Measurements from ENCODE around the gene EDARADD. TPM values are rescaled to one million over a fixed set of nuclear protein-coding genes. Genes with fewer than 3 reads are reported as not detected.

Gene EDARADD
- total RNA-seq, 1 experiment from 2014 or later, result 0.91 TPM

GRCh38 chr1:236419502-236419901 lies 25.4 kb downstream of the EDARADD start:
- Histone ChIP-seq H3K27ac (ENCODE audit: low read length) (no peak overlapping the region), H3K9me2 (replicated peaks; ENCODE audit: low read length) (no peaks in the 10 kb centered on the region), H3K4me3 (ENCODE audit: low read length) (no peak overlapping the region), H3K79me2 (ENCODE audit: low read length) (no peaks in the 10 kb centered on the region), H3K27me3 (ENCODE audit: low read length) (no peaks in the 10 kb centered on the region), H3K4me1 (ENCODE audit: insufficient read depth, low read length) (no peaks in the 10 kb centered on the region), H4K20me1 (ENCODE audit: low read length) (no peaks in the 10 kb centered on the region), H3K9me3 (ENCODE audit: low read length) (no peaks in the 10 kb centered on the region), H3K36me3 (ENCODE audit: low read depth, low read length) (no peaks in the 10 kb centered on the region), H3K9ac (ENCODE audit: low read length) (no peak overlapping the region), H3F3A (ENCODE audit: low read length, unreplicated experiment) (no peaks in the 10 kb centered on the region), H3K4me2 (ENCODE audit: low read length) (no peak overlapping the region), H2AFZ (ENCODE audit: low read length) (no peak overlapping the region)
- DNase-seq, result no peak
- ChIA-PET CTCF (no interaction called here), POLR2A (ENCODE audit: unreplicated experiment) (no interaction called here)
- intact Hi-C loops (cut with micrococcal nuclease), result no loop called here
- ATAC-seq, result no peak
- BruUV-seq (replicated peaks), result no TSS peak
- no peak for TF ChIP-seq EZH2 (IDR thresholded peaks at IDR 0.05; ENCODE audit: low read length, unreplicated experiment)
- TF ChIP-seq CTCF (conservative IDR thresholded peaks at IDR 0.05; ENCODE audit: low read depth, low read length), result no peak
- no peak for TF ChIP-seq EZH2phosphoT487 (IDR thresholded peaks at IDR 0.05; ENCODE audit: borderline replicate concordance, low read length)

- ATAC-seq, result no peak; the same call in 1 of the 2 replicates
- no peak overlapping the region for H3K4me3 ChIP-seq (ENCODE audit: low read length)
Measured at GRCh38 chr1:236421022-236421421, 26.9 kb downstream of the EDARADD start.

More at GRCh38 chr1:236421022-236421421, 26.9 kb downstream of the EDARADD start:
- no peaks in the 10 kb centered on the region for H3K27me3 ChIP-seq (ENCODE audit: low read length)
- POLR2A ChIA-PET (ENCODE audit: unreplicated experiment), result no interaction called here
- no peaks in the 10 kb centered on the region for H3K4me1 ChIP-seq (ENCODE audit: insufficient read depth, low read length)
- CTCF ChIA-PET, result no interaction called here
- no peaks in the 10 kb centered on the region for H3K36me3 ChIP-seq (ENCODE audit: low read depth, low read length)
- no peak overlapping the region for H3K4me2 ChIP-seq (ENCODE audit: low read length)
- intact Hi-C loops (cut with micrococcal nuclease), result no loop called here
- BruUV-seq (replicated peaks), result no TSS peak
- H3F3A ChIP-seq (ENCODE audit: low read length, unreplicated experiment), result no peaks in the 10 kb centered on the region
- H4K20me1 ChIP-seq (ENCODE audit: low read length), result no peaks in the 10 kb centered on the region
- DNase-seq, result peak; percentile 37
- no peaks in the 10 kb centered on the region for H3K9me3 ChIP-seq (ENCODE audit: low read length)
- H3K9me2 ChIP-seq (replicated peaks; ENCODE audit: low read length), result no peaks in the 10 kb centered on the region
- no peak overlapping the region for H2AFZ ChIP-seq (ENCODE audit: low read length)
- H3K79me2 ChIP-seq (ENCODE audit: low read length), result no peaks in the 10 kb centered on the region
- TF ChIP-seq EZH2phosphoT487 (IDR thresholded peaks at IDR 0.05; ENCODE audit: borderline replicate concordance, low read length), result no peak
- no peak for TF ChIP-seq EZH2 (IDR thresholded peaks at IDR 0.05; ENCODE audit: low read length, unreplicated experiment)
- no peak for TF ChIP-seq CTCF (conservative IDR thresholded peaks at IDR 0.05; ENCODE audit: low read depth, low read length)
- no peak overlapping the region for H3K9ac ChIP-seq (ENCODE audit: low read length)
- no peak overlapping the region for H3K27ac ChIP-seq (ENCODE audit: low read length)

Measured in PC-3 (cell line).